ENCODE results near the gene MRPS6. TPM values are rescaled to one million over a fixed set of nuclear protein-coding genes. Genes with fewer than 3 reads are reported as not detected.

Gene MRPS6
- total RNA-seq, 1 experiment from 2014 or later: 6.2 TPM

DNA sequence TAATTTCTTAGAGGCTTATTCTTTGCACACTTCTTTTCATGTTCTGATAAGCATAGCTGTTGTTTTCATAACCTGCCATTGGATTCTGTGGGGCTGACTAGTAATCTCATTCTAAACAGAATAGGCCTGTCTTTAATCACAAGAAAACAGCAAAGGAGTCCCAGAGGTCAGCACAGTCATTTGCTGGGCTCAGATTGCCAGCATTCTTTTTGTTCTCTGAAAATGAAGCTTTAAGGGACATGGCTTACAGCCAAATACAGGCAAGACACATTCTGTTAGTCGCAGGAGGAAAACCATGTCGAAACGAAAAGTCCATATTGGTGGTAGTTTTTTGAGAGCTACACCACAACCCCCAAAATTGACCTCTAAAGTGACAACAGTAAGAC is 75.0 kb downstream of the MRPS6 start:
- in situ Hi-C loops (cut with HindIII; ENCODE audit: low pct_unique_long_range_greater_than_20kb, low sequenced_read_pairs): no loop called here
- no peak for DNase-seq (ENCODE audit: low read depth, low spot score)

DNA sequence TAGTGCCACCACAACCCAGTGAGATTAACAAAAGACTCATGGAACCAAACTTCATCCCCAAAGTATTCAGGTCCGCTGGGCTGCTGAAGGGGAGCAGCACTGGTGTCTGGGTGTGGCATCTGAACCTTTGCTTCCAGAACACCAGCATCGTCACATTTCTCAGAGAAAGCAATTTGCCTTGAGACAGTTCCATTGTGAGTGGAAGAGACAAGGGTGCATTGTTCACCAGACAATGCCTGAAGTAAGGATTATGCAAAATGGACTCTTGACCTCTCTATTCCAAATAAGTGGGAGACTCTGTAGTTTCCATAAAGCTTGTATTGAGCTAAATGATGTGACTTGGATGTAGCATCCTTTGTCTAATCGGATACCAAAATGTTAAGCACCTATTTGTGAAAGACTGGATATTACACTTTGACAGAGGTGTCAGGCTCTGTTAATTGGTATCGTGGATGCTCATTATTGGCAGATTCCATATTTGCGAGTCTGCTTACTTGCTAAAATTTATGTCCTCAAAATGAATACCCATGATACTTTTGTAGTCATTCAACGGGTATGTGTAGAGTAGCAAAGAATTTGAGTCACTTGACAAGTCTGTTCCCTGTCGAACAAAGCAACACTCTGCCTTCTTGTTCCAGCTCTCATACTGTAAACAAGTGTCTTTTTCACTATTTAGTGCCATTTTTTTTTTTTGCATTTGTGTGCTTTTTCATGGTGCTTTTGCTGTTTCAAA is 75.6 kb downstream of the MRPS6 start:
- in situ Hi-C loops (cut with HindIII; ENCODE audit: low pct_unique_long_range_greater_than_20kb, low sequenced_read_pairs): no loop called here
- peak; percentile 38 for DNase-seq (ENCODE audit: low read depth, low spot score)

DNA sequence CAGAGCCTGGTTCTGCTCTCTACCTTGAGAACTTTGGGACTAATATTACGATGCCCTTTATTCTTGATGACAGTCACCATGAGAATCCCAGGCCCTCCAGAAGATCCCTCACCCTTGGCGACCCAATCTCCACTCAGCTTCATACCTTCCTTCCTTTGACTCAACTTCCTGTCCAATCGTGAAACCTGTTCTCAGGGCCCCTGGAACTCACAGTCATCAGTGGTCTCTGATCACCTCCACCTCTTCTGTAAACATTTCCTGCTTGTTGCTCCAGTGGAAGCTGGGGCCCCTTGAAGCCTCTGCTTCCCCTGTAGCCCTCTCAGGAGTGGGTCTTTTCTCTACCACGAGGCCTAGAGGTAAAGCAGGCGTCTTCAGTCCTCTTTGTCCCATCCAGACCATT is 79.1 kb downstream of the MRPS6 start:
- in situ Hi-C loops (cut with HindIII; ENCODE audit: low pct_unique_long_range_greater_than_20kb, low sequenced_read_pairs): no loop called here
- DNase-seq (ENCODE audit: low read depth, low spot score): no peak

DNA sequence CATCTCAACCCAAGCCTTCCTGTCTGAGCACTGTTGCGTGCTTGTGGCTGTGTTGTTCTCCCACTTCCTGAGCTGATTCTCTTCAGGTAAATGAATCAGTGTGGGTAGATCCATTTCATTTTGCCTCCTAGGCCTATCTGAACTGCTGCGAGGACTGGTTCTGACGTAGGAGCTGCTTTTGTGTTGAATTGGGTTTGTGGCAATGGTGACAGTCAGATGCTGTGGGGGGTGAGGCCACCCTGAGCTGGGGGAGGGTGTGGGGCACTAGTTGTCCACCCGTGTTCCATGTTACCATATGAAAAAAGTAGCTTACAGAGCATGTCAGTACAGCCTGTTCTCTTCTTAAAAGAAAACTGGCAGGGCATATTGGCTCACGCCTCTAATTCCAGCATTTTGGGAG is 81.5 kb downstream of the MRPS6 start:
- in situ Hi-C loops (cut with HindIII; ENCODE audit: low pct_unique_long_range_greater_than_20kb, low sequenced_read_pairs): no loop called here
- no peak for DNase-seq (ENCODE audit: low read depth, low spot score)

DNA sequence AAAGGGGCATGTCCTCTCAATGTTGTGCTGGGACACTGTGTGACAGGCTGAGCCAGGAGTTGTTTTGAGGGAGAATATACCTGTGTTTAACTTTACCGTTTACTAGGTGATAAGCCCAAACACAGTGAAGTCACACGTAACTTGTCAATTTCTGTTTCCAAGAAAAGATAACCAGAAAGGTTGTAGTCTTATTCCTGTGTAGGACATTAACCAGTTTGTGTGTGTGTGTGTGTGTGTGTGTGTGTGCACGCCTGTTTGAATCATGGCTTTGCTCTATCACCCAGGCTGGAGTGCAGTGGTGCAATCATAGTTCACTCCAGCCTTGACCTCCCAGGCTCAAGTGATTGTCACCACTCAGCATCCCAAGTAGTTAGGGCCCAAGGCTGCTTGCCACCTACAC is 83.6 kb downstream of the MRPS6 start:
- in situ Hi-C loops (cut with HindIII; ENCODE audit: low pct_unique_long_range_greater_than_20kb, low sequenced_read_pairs): no loop called here

DNA sequence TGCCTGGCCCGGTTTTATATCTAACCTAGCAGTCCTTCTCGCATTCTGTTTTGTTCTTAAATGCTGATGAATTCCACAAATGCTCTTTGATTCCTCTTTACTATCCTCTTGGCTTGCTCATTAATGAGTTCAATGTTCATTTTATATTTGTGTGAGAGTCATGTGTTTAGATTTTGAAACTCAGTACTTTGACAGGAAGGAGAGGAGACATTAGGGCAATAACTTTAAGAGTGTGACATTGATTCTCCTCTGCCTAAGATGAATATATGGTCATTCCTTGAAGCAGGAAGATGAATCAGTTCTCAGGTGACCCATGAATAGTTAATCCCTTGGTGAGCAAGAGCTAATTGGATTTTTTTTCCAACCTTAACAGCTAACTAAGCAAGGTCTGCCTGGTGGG is 84.1 kb downstream of the MRPS6 start:
- peak; percentile 66 for DNase-seq (ENCODE audit: low read depth, low spot score)
- in situ Hi-C loops (cut with HindIII; ENCODE audit: low pct_unique_long_range_greater_than_20kb, low sequenced_read_pairs): no loop called here

More for the DNA sequence above, 83.6 kb downstream of the MRPS6 start:
- DNase-seq (ENCODE audit: low read depth, low spot score): no peak

DNA sequence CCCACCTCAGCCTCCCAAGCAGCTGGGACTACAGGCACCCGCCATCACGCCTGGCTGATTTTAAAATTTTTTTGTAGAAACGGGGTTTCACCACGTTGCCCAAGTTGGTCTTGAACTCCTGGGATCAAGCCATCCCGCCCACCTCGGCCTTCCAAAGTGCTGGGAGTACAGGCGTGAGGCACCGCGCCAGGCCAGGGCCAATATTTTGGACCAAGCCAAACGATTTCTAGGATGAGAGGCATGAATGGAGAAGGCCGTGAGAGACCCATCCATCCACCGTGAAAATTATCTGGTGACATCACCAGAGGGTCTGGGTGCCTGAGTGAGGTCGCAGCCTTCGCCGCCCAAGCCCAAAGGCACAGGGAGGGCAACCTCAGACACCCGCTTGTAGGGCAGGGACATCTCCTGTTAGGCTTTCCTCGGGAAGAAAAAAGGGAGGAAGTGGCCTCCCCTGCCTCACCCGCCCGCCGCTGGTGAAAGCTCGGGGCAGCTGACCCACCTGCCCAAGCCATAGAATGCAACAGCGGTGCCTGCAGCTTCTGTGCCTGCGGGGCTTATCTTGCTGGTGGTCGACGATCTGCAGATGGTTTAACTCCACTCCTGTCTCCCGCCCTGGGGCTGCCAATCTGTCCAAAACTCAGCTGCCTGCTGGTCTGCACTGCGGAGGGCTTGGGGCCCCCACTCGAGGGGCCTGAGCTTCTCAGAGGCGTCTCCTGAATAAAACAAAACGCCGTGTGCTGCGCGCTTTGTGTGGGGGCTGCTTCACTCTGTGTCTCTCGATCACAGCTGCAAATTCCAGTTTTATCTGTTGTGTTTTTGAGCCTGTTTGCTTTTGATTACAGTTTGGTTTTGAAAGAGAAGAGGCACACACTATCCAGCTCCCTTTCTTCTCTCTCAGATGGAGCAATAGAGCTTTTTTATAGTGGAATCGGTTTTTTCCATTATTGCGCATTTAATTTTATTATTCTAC is 85.8 kb downstream of the MRPS6 start:
- in situ Hi-C loops (cut with HindIII; ENCODE audit: low pct_unique_long_range_greater_than_20kb, low sequenced_read_pairs): no loop called here
- DNase-seq (ENCODE audit: low read depth, low spot score): no peak

DNA sequence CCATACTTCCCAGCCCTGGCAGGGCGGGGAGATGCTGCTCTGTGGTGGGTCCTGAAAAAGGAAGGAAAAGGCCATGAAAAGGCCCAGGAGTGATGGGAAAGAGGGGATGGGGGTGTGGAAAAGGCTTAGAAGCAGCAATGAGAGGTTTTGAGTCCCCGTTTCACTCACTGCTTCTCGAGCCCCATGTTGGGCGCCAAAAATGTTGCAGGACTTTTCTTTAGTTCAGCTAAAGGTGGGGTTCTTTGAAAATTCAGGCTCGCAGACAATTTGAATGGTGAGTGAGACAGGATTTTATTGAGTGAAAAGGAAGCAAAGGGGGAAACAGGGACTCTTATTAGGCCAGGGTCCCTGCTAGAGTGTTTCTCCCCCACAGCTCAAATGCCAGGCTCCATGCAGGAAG is 93.1 kb downstream of the MRPS6 start:
- in situ Hi-C loops (cut with HindIII; ENCODE audit: low pct_unique_long_range_greater_than_20kb, low sequenced_read_pairs): no loop called here
- no peak for DNase-seq (ENCODE audit: low read depth, low spot score)

DNA sequence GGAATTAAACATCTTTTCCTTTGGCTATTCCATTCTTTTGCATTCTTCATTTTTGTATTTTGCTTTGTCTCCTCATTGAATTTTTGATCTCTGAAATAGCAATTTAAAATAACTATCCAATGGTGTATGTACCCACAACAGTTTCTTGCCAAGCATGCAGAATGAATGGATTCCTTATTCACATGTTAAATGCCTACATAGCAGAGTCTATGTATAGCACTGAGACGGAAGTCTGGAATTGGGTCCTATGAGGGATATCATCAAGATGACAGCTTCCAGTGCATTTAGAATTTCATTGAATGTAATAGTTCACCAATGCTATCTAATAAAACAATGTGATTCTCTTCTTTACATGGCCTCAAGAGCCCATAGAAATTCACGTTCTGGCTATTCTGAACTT is 97.5 kb downstream of the MRPS6 start:
- DNase-seq (ENCODE audit: low read depth, low spot score): no peak
- in situ Hi-C loops (cut with HindIII; ENCODE audit: low pct_unique_long_range_greater_than_20kb, low sequenced_read_pairs): no loop called here

DNA sequence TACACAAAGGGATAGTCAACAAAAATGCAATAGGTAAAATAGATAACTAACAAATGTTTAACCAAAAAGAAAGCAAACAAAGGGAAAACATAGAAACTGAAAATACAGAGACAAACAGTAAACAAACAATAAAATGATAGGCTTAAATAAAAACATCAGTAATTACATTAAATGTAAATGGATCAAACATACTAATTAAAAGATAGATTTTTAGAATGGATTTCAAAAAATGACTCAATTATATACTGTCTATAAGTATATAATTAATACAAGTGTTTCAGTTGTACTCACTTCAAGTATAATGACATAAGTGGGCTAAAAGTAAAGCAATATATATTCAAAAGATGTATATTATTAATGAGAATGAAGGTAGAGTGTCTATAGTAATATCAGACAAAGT is 101.1 kb downstream of the MRPS6 start:
- in situ Hi-C loops (cut with HindIII; ENCODE audit: low pct_unique_long_range_greater_than_20kb, low sequenced_read_pairs): no loop called here
- DNase-seq (ENCODE audit: low read depth, low spot score): no peak

DNA sequence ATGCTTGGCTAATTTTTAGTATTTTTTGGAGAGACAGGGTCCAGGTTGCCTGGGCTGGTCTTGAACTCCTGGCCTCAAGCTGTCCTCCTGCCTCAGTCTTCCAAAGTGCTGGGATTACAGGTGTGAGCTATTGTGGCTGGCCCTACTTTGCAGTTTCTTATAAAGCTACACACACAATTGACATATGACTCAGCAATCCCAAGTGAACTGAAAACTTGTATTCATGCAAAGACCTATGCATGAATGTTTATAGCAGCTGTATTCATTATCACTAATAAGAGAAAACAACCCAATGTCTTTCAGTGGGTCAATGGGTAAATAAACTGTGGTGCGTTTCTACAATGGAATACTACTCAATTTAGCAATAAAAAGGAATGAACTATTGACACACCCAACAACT is 103.1 kb downstream of the MRPS6 start:
- no peak for DNase-seq (ENCODE audit: low read depth, low spot score)
- in situ Hi-C loops (cut with HindIII; ENCODE audit: low pct_unique_long_range_greater_than_20kb, low sequenced_read_pairs): no loop called here

DNA sequence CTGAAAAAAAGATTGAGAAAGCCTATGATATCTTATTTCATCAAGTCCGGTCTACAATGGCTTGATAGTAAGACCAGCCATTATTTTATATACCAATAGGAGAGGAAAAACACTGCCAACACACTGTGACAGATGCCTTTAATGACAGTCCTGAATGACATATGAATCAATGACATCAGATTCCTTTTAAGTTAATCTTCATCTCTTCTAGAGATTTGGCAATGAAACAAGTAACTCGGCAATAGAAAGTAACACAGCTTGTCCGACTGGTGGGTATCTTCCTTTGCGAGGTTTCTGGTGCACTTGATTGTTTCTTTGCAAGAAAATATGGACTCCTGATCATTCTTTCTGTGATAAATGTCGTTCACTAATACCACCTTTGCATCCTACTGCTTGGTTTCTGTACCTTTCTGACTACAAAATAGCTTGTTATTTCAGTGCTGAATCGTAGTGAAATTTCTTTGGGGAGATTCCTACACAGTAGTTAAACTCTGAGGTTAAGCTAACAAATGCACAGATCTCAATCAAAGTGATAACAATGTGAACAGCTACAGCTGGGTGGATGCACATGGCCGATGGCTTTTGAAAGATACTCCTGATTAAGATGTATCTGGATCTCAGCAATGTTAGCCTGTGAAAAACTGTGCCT is 104.7 kb downstream of the MRPS6 start:
- in situ Hi-C loops (cut with HindIII; ENCODE audit: low pct_unique_long_range_greater_than_20kb, low sequenced_read_pairs): no loop called here
- no peak for DNase-seq (ENCODE audit: low read depth, low spot score)

DNA sequence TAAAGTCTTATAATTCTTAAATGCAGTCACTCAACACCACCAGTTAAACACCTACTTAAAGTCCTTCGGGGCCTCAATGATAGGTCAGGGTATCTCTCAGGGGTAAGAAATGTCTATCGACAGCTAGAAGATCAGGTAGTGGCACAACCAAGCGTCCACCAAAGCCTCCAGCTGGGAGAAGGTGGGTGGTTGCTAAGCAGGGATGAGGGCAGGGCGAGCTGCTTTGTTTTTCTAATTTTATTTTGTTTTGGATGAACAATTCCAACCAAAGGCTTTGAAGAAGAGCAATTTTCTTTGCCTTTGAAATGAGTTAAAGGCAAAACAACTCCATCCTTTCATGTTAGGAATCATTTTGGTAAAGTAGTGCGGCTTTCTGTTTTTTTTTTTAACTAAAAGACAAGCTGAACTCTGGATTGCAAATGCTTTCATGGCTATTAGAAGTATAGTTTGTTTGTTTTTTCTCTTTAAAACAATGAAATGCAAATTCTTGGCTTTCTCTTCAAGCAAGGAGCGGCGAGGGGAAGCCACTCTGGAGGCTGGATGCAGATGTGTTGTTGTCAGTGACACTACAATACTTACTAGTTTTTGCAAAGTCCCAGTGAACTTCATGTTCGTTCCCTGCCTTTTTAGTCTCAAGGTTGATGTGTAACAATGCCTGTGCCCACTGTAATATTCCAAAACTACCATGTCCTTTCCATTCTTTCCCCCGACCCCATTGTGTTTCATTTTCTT is 106.0 kb downstream of the MRPS6 start:
- DNase-seq (ENCODE audit: low read depth, low spot score): no peak
- in situ Hi-C loops (cut with HindIII; ENCODE audit: low pct_unique_long_range_greater_than_20kb, low sequenced_read_pairs): no loop called here

DNA sequence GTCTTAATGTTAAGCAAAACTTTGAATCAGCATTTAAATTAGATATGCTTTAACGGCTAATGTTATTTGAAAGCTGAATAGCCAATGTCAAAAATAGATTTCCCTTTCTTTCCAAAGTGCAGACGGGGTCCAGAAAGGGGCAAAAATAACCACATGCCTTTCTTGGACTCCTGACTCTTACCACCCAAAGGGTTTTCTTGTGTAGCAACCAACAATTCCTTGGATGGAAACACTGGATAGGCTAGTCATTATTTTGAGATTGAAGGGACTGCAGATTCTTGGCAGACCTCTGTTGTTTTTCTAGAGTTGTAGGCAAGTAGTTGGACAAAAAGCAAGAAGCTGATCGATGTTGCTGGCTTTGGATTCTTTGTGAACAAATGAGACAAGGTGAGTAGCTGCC is 107.0 kb downstream of the MRPS6 start:
- in situ Hi-C loops (cut with HindIII; ENCODE audit: low pct_unique_long_range_greater_than_20kb, low sequenced_read_pairs): no loop called here
- DNase-seq (ENCODE audit: low read depth, low spot score): peak; percentile 5

DNA sequence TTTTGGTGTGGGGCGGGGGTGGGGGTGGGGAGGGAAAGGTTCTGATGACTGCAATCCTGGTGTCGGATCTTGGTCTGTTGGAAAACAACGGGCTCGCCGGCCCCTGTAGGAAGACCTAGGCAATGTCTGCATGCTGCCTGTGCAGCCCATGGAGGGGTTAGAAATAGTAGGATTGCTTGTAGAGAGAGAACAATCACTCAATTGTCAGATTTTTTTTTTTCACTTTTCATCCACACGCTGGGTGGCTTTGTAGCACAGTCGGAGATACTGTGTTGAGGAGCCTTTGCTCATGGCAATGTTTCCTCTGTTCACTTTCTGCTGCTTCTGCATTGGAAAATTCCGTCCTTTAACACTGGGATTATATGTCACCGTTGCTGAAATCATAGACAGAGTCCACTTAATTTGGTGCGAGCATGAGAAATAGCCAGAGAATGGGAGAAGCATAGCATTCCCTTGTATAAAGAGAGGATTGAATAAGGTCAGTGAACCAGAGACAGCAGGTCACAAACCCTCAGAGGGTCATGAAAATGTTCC is 107.5 kb downstream of the MRPS6 start:
- DNase-seq (ENCODE audit: low read depth, low spot score): peak; percentile 88
- in situ Hi-C loops (cut with HindIII; ENCODE audit: low pct_unique_long_range_greater_than_20kb, low sequenced_read_pairs): no loop called here

DNA sequence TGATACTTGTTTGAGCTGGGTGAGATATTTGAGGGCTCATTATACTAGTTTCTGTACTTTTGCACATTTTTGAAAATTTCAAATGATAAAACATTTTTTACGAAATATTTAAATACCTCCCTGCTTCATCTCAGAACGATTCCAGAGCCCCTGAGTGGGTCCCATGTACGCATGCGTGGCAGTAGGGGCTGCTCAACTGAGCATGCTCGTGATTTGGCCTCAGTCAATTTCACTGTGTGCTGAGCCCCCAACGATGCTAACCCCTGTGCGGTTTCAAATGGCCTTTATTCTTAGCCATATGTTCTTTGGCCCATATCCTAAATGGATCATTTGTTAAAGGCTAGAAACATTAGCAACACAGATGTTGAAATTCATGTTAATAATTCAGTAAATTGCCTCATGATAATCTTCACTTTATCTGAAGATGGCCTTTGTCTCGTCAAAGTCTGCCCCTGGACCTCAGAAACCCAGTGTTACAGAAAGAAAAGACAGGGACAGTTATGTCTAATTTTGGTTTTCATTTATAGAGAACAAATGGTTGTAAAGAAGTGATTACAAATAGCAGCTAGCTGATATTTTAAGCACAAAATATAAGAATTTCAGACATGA is 108.2 kb downstream of the MRPS6 start:
- peak; percentile 66 for DNase-seq (ENCODE audit: low read depth, low spot score)
- in situ Hi-C loops (cut with HindIII; ENCODE audit: low pct_unique_long_range_greater_than_20kb, low sequenced_read_pairs): no loop called here

DNA sequence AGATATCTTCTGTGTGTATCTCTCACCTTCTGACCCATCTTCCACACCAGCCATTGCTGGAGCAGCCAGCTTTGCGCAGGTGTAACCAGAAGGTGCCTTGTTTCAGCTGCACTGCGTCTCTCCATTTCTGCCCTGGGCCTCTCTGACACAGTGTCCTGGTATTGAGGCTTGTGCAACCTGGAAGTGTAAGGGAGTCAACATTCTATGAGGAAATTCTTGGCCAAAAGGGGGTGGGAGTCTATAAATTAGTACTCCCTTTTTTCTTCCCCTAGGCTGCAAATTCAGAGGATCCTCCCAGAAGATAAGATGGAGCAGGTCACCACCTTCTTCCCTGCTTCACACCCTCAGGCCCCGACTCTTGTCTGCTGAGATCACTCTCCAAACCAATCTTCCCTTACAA is 109.1 kb downstream of the MRPS6 start:
- DNase-seq (ENCODE audit: low read depth, low spot score): no peak
- in situ Hi-C loops (cut with HindIII; ENCODE audit: low pct_unique_long_range_greater_than_20kb, low sequenced_read_pairs): no loop called here

Data from SK-MEL-5 (cell line).